ENCODE measurements around the gene UBA7. TPM values are rescaled to one million over a fixed set of nuclear protein-coding genes. Genes with fewer than 3 reads are reported as not detected.

Gene UBA7
- total RNA-seq, 1 donor from 2014 or later: 93.6 TPM

- peaks cover 12% of the 10 kb centered on the region for H3K4me1 Mint-ChIP-seq
- no peaks in the 10 kb centered on the region for H3K9me3 Mint-ChIP-seq
- H3K36me3 Mint-ChIP-seq (ENCODE audit: low read depth): no peaks in the 10 kb centered on the region
Measured at GRCh38 chr3:49799105-49799504, 14.6 kb downstream of the UBA7 start.

GRCh38 chr3:49794926-49795905 lies 18.5 kb downstream of the UBA7 start:
- DNase-seq: no peak
- peaks cover 9% of the 10 kb centered on the region for H3K27me3 Mint-ChIP-seq
- intact Hi-C loops (cut with micrococcal nuclease): no loop called here
- H3K36me3 Mint-ChIP-seq (ENCODE audit: low read depth): no peaks in the 10 kb centered on the region
- H3K9me3 Mint-ChIP-seq: no peaks in the 10 kb centered on the region
- no peak overlapping the region for H3K27ac Mint-ChIP-seq
- H3K4me1 Mint-ChIP-seq: peaks cover 2% of the 10 kb centered on the region
- no peak overlapping the region for H3K4me3 Mint-ChIP-seq

More at GRCh38 chr3:49799105-49799504, 14.6 kb downstream of the UBA7 start:
- Mint-ChIP-seq H3K27me3 (peaks cover 22% of the 10 kb centered on the region), H3K27ac (no peak overlapping the region), H3K4me3 (no peak overlapping the region)
- intact Hi-C loops (cut with micrococcal nuclease): no loop called here
- no peak for DNase-seq

- Mint-ChIP-seq H3K4me1 (peaks cover 7% of the 10 kb centered on the region), H3K9me3 (no peaks in the 10 kb centered on the region), H3K27ac (no peak overlapping the region), H3K36me3 (ENCODE audit: low read depth) (no peaks in the 10 kb centered on the region), H3K4me3 (no peak overlapping the region), H3K27me3 (peaks cover 9% of the 10 kb centered on the region)
- no peak for DNase-seq
- intact Hi-C loops (cut with micrococcal nuclease): no loop called here
Measured at GRCh38 chr3:49794431-49794830, 19.3 kb downstream of the UBA7 start.

- no peak for DNase-seq
- Mint-ChIP-seq H3K4me3 (no peak overlapping the region), H3K36me3 (ENCODE audit: low read depth) (no peaks in the 10 kb centered on the region), H3K27ac (no peak overlapping the region), H3K27me3 (peaks cover 7% of the 10 kb centered on the region), H3K9me3 (no peaks in the 10 kb centered on the region), H3K4me1 (peaks cover 7% of the 10 kb centered on the region)
- intact Hi-C loops (cut with micrococcal nuclease): no loop called here
Measured at GRCh38 chr3:49793486-49794085, 20.2 kb downstream of the UBA7 start.

GRCh38 chr3:49792371-49793150 lies 21.2 kb downstream of the UBA7 start:
- Mint-ChIP-seq H3K4me1 (peaks cover 9% of the 10 kb centered on the region), H3K27me3 (peaks cover 9% of the 10 kb centered on the region), H3K27ac (no peak overlapping the region), H3K36me3 (ENCODE audit: low read depth) (no peaks in the 10 kb centered on the region), H3K4me3 (no peak overlapping the region), H3K9me3 (no peaks in the 10 kb centered on the region)
- intact Hi-C loops (cut with micrococcal nuclease): no loop called here
- no peak for DNase-seq

- Mint-ChIP-seq H3K36me3 (ENCODE audit: low read depth) (no peaks in the 10 kb centered on the region), H3K27ac (no peak overlapping the region), H3K4me1 (peaks cover 13% of the 10 kb centered on the region), H3K27me3 (peaks cover 9% of the 10 kb centered on the region), H3K4me3 (no peak overlapping the region), H3K9me3 (no peaks in the 10 kb centered on the region)
- no peak for DNase-seq
- intact Hi-C loops (cut with micrococcal nuclease): no loop called here
Measured at GRCh38 chr3:49791571-49791970, 22.2 kb downstream of the UBA7 start.

GRCh38 chr3:49790626-49791411 lies 22.9 kb downstream of the UBA7 start:
- Mint-ChIP-seq H3K36me3 (ENCODE audit: low read depth) (no peaks in the 10 kb centered on the region), H3K27me3 (peaks cover 6% of the 10 kb centered on the region), H3K4me1 (peaks cover 13% of the 10 kb centered on the region), H3K4me3 (no peak overlapping the region), H3K27ac (no peak overlapping the region), H3K9me3 (no peaks in the 10 kb centered on the region)
- intact Hi-C loops (cut with micrococcal nuclease): no loop called here
- no peak for DNase-seq

- intact Hi-C loops (cut with micrococcal nuclease): loop anchor here (5.0 kb wide), 3 partner anchors 116 to 449 kb away; partner anchors contain the start of genes APEH, GNAI2 and MON1A
- Mint-ChIP-seq H3K27me3 (peaks cover 5% of the 10 kb centered on the region), H3K4me1 (peaks cover 24% of the 10 kb centered on the region), H3K36me3 (ENCODE audit: low read depth) (peaks cover 11% of the 10 kb centered on the region), H3K27ac (peak overlapping the region; percentile 60), H3K4me3 (no peak overlapping the region), H3K9me3 (no peaks in the 10 kb centered on the region)
- peak; percentile 57 for DNase-seq
Measured at GRCh38 chr3:49788056-49788455, 25.7 kb downstream of the UBA7 start.

- Mint-ChIP-seq H3K4me1 (peaks cover 24% of the 10 kb centered on the region), H3K36me3 (ENCODE audit: low read depth) (peaks cover 13% of the 10 kb centered on the region), H3K27me3 (peaks cover 5% of the 10 kb centered on the region), H3K9me3 (no peaks in the 10 kb centered on the region), H3K4me3 (peak overlapping the region; percentile 93), H3K27ac (peak overlapping the region; percentile 94)
- intact Hi-C loops (cut with micrococcal nuclease): loop anchor here (5.0 kb wide), 3 partner anchors 115 to 450 kb away; partner anchors contain the start of genes APEH, GNAI2 and MON1A
- DNase-seq: no peak
Measured at GRCh38 chr3:49787536-49787935, 26.2 kb downstream of the UBA7 start.

GRCh38 chr3:49787182-49787464 lies 26.6 kb downstream of the UBA7 start:
- Mint-ChIP-seq H3K27me3 (peaks cover 5% of the 10 kb centered on the region), H3K36me3 (ENCODE audit: low read depth) (peaks cover 17% of the 10 kb centered on the region), H3K4me3 (peak overlapping the region; percentile 93), H3K9me3 (no peaks in the 10 kb centered on the region), H3K27ac (peak overlapping the region; percentile 94), H3K4me1 (peaks cover 24% of the 10 kb centered on the region)
- DNase-seq: no peak
- intact Hi-C loops (cut with micrococcal nuclease): loop anchor here (5.0 kb wide), 3 partner anchors 115 to 450 kb away; partner anchors contain the start of genes APEH, GNAI2 and MON1A

GRCh38 chr3:49786357-49787181 lies 27.2 kb downstream of the UBA7 start, which contains the start of gene IP6K1:
Gene IP6K1 (minus strand): TSS chr3:49786542. CDS start chr3:49748040, 38,502 bp downstream.
- Mint-ChIP-seq H3K27me3 (peaks cover 5% of the 10 kb centered on the region), H3K36me3 (ENCODE audit: low read depth) (peaks cover 18% of the 10 kb centered on the region), H3K4me3 (peak within 1 kb of the TSS; percentile 93), H3K4me1 (peaks cover 24% of the 10 kb centered on the region), H3K9me3 (no peaks in the 10 kb centered on the region), H3K27ac (peak within 1 kb of the TSS; percentile 94)
- peak; percentile 100 for DNase-seq
- intact Hi-C loops (cut with micrococcal nuclease): loop anchor here (1.0 to 5.0 kb wide), 5 partner anchors 16 to 451 kb away; partner anchors contain the start of genes APEH, DAG1, GNAI2 and MON1A

All from activated CD4-positive, alpha-beta T cell treated with anti-CD3 and anti-CD28 coated beads, Interleukin-2, amount 10 ng/mL, durations not matched to agents 24 days and 14 days (primary cell).